CD4-positive, alpha-beta T cell (primary cell): Measurements from ENCODE around the gene DEPDC7. TPM values are rescaled to one million over a fixed set of nuclear protein-coding genes. Genes with fewer than 3 reads are reported as not detected.

Experiments
- ATAC-seq: fragments of 200-7000 bp; cut with Tn5 transposase; one replicate; pipeline ENCODE4 v1.10.0; 2022; ENCODE audit warnings: mild to moderate bottlenecking; ENCODE audit not compliant: poor library complexity
- CTCF ChIA-PET: fragments of 350-600 bp; sonication (Branson Sonifier 250); formaldehyde crosslinking; loops from one replicate; lab custom pipeline; 2021; ENCODE audit warnings: antibody characterized with exemption, inconsistent platforms; lab: Charles Lee
- POLR2A ChIA-PET: fragments of 350-600 bp; sonication (Branson Sonifier 250); formaldehyde crosslinking; loops from one replicate; lab custom pipeline; 2021; ENCODE audit warnings: antibody characterized with exemption, inconsistent platforms; lab: Charles Lee
- DNase-seq, 14 experiments: peaks; one replicate each; pipeline ENCODE4 v3.0.0-alpha.2; 2013 to 2020; ENCODE audit warnings: mixed read lengths in 2 of 14
- H3K27ac ChIP-seq, 2 donors: one replicate each; pipeline versions ENCODE4 v1.5.1 to v1.7.0; 2013; ENCODE audit warnings: low read length in 2 of 2, low read depth in 1 of 2, mild to moderate bottlenecking in 1 of 2
- H3K27me3 ChIP-seq, 2 experiments: 1 replicate in 1 of 2; 2 replicates in 1 of 2; pipeline versions ENCODE4 v1.6.1 to v1.7.0; 2013; ENCODE audit warnings: low read length in 2 of 2, control low read depth in 1 of 2, mild to moderate bottlenecking in 1 of 2, moderate library complexity in 1 of 2; ENCODE audit not compliant: insufficient read depth in 2 of 2, control insufficient read depth in 1 of 2
- H3K36me3 ChIP-seq: one replicate; pipeline ENCODE4 v1.6.1; 2013; ENCODE audit warnings: low read length, control low read depth; ENCODE audit not compliant: insufficient read depth
- H3K4me1 ChIP-seq: one replicate; pipeline ENCODE4 v1.6.1; 2013; ENCODE audit warnings: low read length, control low read depth; ENCODE audit not compliant: insufficient read depth
- H3K4me3 ChIP-seq: one replicate; pipeline ENCODE4 v1.5.1; 2013; ENCODE audit warnings: mild to moderate bottlenecking, low read length, moderate library complexity
- H3K9me3 ChIP-seq, 2 experiments: 1 replicate in 1 of 2; 2 replicates in 1 of 2; pipeline versions ENCODE4 v1.6.1 to v1.7.0; 2013; ENCODE audit warnings: low read length in 2 of 2, mild to moderate bottlenecking in 2 of 2, control low read depth in 1 of 2, moderate library complexity in 1 of 2; ENCODE audit not compliant: control insufficient read depth in 1 of 2, insufficient read depth in 1 of 2
- H3K27ac Mint-ChIP-seq: one replicate; pipeline ENCODE4 v1.8.0; 2020; ENCODE audit warnings: mixed read lengths
- H3K27me3 Mint-ChIP-seq: one replicate; pipeline ENCODE4 v1.8.0; 2021; ENCODE audit warnings: mixed read lengths
- H3K36me3 Mint-ChIP-seq: one replicate; pipeline ENCODE4 v1.8.0; 2021; ENCODE audit warnings: low read depth, mixed read lengths
- H3K4me1 Mint-ChIP-seq: one replicate; pipeline ENCODE4 v1.8.0; 2021; ENCODE audit warnings: low read depth, mixed read lengths
- H3K4me3 Mint-ChIP-seq: one replicate; pipeline ENCODE4 v1.8.0; 2020; ENCODE audit warnings: mild to moderate bottlenecking, mixed read lengths
- H3K9me3 Mint-ChIP-seq: one replicate; pipeline ENCODE4 v1.8.0; 2020; ENCODE audit warnings: mixed read lengths
- intact Hi-C, 2 experiments: fragments of 100-400 bp; cut with DNase I in 1 of 2; cut with micrococcal nuclease in 1 of 2; formaldehyde crosslinking; loops; one replicate each; pipeline versions ENCODE4 v1.15.1 to v1.9.0; 2023 to 2025; cut with DNase I, micrococcal nuclease
- total RNA-seq, 174 experiments: library from RNA in 2 of 174; stranded (reverse) in 2 of 174; gene quantifications; one replicate each; pipeline ENCODE4 v1.2.3 and lab custom pipeline; 2021 to 2026
- TF ChIP-seq, protein P1 (sequence below): fragments of 200-600 bp; IDR thresholded peaks from one replicate; pipeline ENCODE4 v1.8.0; 2022; ENCODE audit warnings: antibody characterized with exemption, mild to moderate bottlenecking

DEPDC7 gene
- total RNA-seq, 2 experiments from 2014 or later = 2.9 to 3.1 TPM

DNA sequence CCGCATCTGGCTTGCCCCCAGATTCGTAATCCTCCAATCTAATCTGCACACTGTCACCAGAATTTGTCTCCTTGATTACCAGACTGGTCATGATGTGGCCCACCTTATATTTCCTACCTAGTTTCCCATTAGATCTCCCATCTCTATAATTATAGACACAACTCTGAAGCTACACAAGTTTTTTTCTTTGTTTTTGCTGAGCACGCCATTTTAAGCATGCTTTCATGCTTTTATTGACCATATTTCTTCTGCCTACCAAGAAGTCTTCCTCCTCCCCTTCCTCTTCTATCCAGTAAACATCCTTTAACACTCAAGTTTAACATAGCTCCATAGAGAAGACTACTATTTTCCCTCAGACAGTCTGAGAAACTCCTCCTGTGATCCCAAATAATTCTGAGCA is 24.3 kb upstream of the DEPDC7 start:
- no peak for ATAC-seq
- Histone ChIP-seq H3K36me3 (no peaks in the 10 kb centered on the region), H3K4me1 (no peaks in the 10 kb centered on the region), H3K9me3 (peaks cover 4 to 10% of the 10 kb centered on the region in 2 experiments), H3K27me3 (no peaks in the 10 kb centered on the region), H3K4me3 (no peak overlapping the region), H3K27ac (no peak overlapping the region)
- ChIA-PET CTCF (no interaction called here), POLR2A (no interaction called here)
- intact Hi-C loops = no loop called here
- H3K27me3 Mint-ChIP-seq = no peaks in the 10 kb centered on the region
- TF ChIP-seq, protein P1, sequence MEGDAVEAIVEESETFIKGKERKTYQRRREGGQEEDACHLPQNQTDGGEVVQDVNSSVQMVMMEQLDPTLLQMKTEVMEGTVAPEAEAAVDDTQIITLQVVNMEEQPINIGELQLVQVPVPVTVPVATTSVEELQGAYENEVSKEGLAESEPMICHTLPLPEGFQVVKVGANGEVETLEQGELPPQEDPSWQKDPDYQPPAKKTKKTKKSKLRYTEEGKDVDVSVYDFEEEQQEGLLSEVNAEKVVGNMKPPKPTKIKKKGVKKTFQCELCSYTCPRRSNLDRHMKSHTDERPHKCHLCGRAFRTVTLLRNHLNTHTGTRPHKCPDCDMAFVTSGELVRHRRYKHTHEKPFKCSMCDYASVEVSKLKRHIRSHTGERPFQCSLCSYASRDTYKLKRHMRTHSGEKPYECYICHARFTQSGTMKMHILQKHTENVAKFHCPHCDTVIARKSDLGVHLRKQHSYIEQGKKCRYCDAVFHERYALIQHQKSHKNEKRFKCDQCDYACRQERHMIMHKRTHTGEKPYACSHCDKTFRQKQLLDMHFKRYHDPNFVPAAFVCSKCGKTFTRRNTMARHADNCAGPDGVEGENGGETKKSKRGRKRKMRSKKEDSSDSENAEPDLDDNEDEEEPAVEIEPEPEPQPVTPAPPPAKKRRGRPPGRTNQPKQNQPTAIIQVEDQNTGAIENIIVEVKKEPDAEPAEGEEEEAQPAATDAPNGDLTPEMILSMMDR = no peak
- no peaks in the 10 kb centered on the region for H3K4me1 Mint-ChIP-seq
- peaks cover 7% of the 10 kb centered on the region for H3K9me3 Mint-ChIP-seq
- no peak for DNase-seq
- no peak overlapping the region for H3K4me3 Mint-ChIP-seq
- H3K27ac Mint-ChIP-seq = no peak overlapping the region
- no peaks in the 10 kb centered on the region for H3K36me3 Mint-ChIP-seq

DNA sequence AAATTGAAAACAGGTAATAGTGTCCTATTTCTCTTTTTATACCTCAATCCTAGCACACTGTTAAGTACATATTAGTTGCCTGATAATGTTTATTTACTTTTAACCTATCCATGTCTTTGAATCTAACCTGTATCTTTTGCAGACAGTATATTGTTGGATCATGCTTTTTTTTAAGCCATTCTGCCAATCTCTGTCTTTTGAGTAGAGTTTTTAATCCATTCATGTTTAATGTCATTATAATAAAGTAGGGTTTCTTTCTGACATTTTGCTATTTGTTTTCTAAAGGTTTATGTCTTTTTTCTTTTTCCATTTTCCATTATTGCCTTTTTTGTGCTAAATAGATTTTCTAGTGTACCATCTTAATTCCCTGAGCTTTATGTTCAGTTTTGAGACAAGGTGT is 23.8 kb upstream of the DEPDC7 start:
- intact Hi-C loops = no loop called here
- H3K4me3 ChIP-seq = no peak overlapping the region
- H3K4me3 Mint-ChIP-seq = no peak overlapping the region
- no peak for DNase-seq
- peaks cover 7% of the 10 kb centered on the region for H3K9me3 Mint-ChIP-seq
- TF ChIP-seq, protein P1 = no peak
- no peak overlapping the region for H3K27ac ChIP-seq
- H3K27ac Mint-ChIP-seq = no peak overlapping the region
- no peaks in the 10 kb centered on the region for H3K4me1 Mint-ChIP-seq
- ATAC-seq = no peak
- H3K36me3 Mint-ChIP-seq = no peaks in the 10 kb centered on the region
- no peaks in the 10 kb centered on the region for H3K27me3 ChIP-seq
- H3K9me3 ChIP-seq = peaks cover 4 to 10% of the 10 kb centered on the region in 2 experiments
- no peaks in the 10 kb centered on the region for H3K4me1 ChIP-seq
- no peaks in the 10 kb centered on the region for H3K36me3 ChIP-seq
- no peaks in the 10 kb centered on the region for H3K27me3 Mint-ChIP-seq
- CTCF ChIA-PET = no interaction called here
- POLR2A ChIA-PET = no interaction called here

DNA sequence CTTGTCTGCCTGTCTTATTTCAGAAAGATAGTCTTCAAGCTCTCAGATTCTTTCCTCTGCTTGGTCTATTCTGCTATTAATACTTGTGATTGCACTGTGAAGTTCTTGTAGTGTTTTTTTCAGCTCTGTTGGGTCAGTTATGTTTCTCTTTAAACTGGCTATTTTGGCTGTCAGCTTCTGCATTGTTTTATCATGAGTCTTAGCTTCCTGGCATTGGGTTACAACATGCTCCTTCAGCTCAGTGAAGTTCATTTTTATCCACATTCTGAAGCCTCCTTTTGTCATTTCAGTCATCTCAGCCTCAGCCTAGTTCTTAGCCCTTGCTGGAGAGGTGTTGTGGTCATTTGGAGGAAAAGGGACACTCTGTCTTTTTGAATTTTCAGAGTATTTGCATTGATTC is 15.5 kb upstream of the DEPDC7 start:
- ChIA-PET POLR2A (interaction anchor here (1.4 kb wide), 1 partner anchor 39 kb away, joined by 3 read pairs; the partner anchor contains the start of gene TCP11L1), CTCF (interaction anchor here (1.3 kb wide), 1 partner anchor 65 kb away, joined by 3 read pairs; no protein-coding TSS in a partner anchor)
- no peak for DNase-seq
- Histone ChIP-seq H3K4me1 (peaks cover 7% of the 10 kb centered on the region), H3K27ac (no peak overlapping the region), H3K36me3 (no peaks in the 10 kb centered on the region), H3K27me3 (no peaks in the 10 kb centered on the region), H3K4me3 (no peak overlapping the region), H3K9me3 (peaks cover 0 to 6% of the 10 kb centered on the region in 2 experiments)
- TF ChIP-seq, protein P1 = no peak
- Mint-ChIP-seq H3K27me3 (no peaks in the 10 kb centered on the region), H3K4me3 (no peak overlapping the region), H3K36me3 (no peaks in the 10 kb centered on the region), H3K9me3 (peaks cover 2% of the 10 kb centered on the region), H3K4me1 (peaks cover 16% of the 10 kb centered on the region), H3K27ac (no peak overlapping the region)
- intact Hi-C loops = loop anchor here in 1 of 2 experiments (10.0 kb wide), 1 partner anchor 65 kb away; no protein-coding TSS in a partner anchor
- no peak for ATAC-seq
